Thymus (tissue), 11 donors: ENCODE results near the gene IQCE. TPM values are rescaled to one million over a fixed set of nuclear protein-coding genes. Genes with fewer than 3 reads are reported as not detected.
"Not testable (repeated sequence)": the region's sequence is repeated elsewhere in the genome, so short reads cannot be mapped to it uniquely, and the experiment has no call there.

Experiments used
- DNase-seq, 9 donors: peaks; one replicate each; pipeline ENCODE4 v3.0.0-alpha.2; 2013; ENCODE audit warnings: low spot score in 9 of 9, low read depth in 6 of 9, missing footprints in 1 of 9
- H3K27ac ChIP-seq, 2 donors: one replicate each; pipeline ENCODE4 v1.5.1; 2013; ENCODE audit warnings: control low read depth in 1 of 2, low read depth in 1 of 2, low read length in 1 of 2, mild to moderate bottlenecking in 1 of 2, moderate library complexity in 1 of 2
- H3K27me3 ChIP-seq, 2 donors: one replicate each; pipeline ENCODE4 v1.5.1; 2013; ENCODE audit warnings: low read length in 1 of 2; ENCODE audit not compliant: control insufficient read depth in 2 of 2, insufficient read depth in 1 of 2
- H3K36me3 ChIP-seq, 2 donors: one replicate each; pipeline ENCODE4 v1.5.1; 2013; ENCODE audit warnings: low read length in 1 of 2, mild to moderate bottlenecking in 1 of 2, moderate library complexity in 1 of 2; ENCODE audit not compliant: control insufficient read depth in 2 of 2, insufficient read depth in 2 of 2
- H3K4me1 ChIP-seq, 2 donors: one replicate each; pipeline ENCODE4 v1.5.1; 2013; ENCODE audit warnings: low read length in 2 of 2; ENCODE audit not compliant: control insufficient read depth in 2 of 2, insufficient read depth in 2 of 2
- H3K4me3 ChIP-seq, 2 donors: one replicate each; pipeline ENCODE4 v1.5.1; 2013; ENCODE audit warnings: low read length in 2 of 2, control low read depth in 1 of 2, mild to moderate bottlenecking in 1 of 2
- H3K9me3 ChIP-seq, 2 donors: one replicate each; pipeline ENCODE4 v1.5.1; 2013; ENCODE audit warnings: low read length in 1 of 2, mild to moderate bottlenecking in 1 of 2; ENCODE audit not compliant: control insufficient read depth in 2 of 2, insufficient read depth in 1 of 2
- WGBS: extraction: QIAGEN DNeasy Blood & Tissue Kit; methylation state at CpG from one replicate; pipeline ENCODE4 v1.1.7; 2013; 5-methylcytosine and 5-hydroxymethylcytosine counted together
- polyA plus RNA-seq: library from polyadenylated mRNA; stranded (reverse); fragments of 200-250 nt; gene quantifications from one replicate; pipeline ENCODE4 v1.2.3, GENCODE V29; 2013
- total RNA-seq: library from RNA; stranded (reverse); fragments of 120-200 nt; gene quantifications from one replicate; pipeline ENCODE4 v1.2.4, GENCODE V29; 2013
- donor health status: healthy.

IQCE gene
- total and polyA plus RNA-seq, 2 donors, result 3.8 to 4.2 TPM

DNA sequence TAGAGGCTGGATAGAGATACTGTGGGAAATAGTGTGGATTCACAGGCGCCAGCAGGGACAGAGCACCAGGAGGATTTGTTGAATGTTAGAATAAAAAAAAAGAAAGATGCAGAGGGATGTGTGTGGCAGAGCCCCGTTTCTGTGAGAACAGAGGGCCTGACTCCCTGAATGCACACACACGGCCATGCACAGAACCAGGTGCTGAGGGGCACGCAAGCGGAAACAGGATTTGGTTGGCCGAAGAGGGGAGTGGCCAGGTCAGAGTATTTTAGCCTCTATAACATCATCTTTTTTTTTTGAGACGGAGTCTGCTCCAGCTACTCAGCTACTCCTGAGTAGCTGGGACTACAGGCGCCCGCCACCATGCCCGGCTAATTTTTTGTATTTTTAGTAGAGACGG, 21.9 kb downstream of the IQCE start:
- 98% methylated on average over 11 of the region's 11 CpGs for WGBS
- Histone ChIP-seq H3K36me3 (peaks cover 6 to 9% of the 10 kb centered on the region in 2 donors), H3K27ac (no peak overlapping the region), H3K27me3 (no peaks in the 10 kb centered on the region), H3K9me3 (peaks cover 0 to 3% of the 10 kb centered on the region in 2 donors), H3K4me1 (no peaks in the 10 kb centered on the region), H3K4me3 (no peak overlapping the region)
- DNase-seq, result no peak

- Histone ChIP-seq H3K4me1 (no peaks in the 10 kb centered on the region), H3K4me3 (no peak overlapping the region), H3K27me3 (no peaks in the 10 kb centered on the region), H3K36me3 (peaks cover 6 to 9% of the 10 kb centered on the region in 2 donors), H3K9me3 (no peaks in the 10 kb centered on the region), H3K27ac (no peak overlapping the region)
- no peak for DNase-seq
- 96% methylated on average over 24 of the region's 24 CpGs for WGBS
Measured at GRCh38 chr7:2582006-2582735, 23.4 kb downstream of the IQCE start.

DNA sequence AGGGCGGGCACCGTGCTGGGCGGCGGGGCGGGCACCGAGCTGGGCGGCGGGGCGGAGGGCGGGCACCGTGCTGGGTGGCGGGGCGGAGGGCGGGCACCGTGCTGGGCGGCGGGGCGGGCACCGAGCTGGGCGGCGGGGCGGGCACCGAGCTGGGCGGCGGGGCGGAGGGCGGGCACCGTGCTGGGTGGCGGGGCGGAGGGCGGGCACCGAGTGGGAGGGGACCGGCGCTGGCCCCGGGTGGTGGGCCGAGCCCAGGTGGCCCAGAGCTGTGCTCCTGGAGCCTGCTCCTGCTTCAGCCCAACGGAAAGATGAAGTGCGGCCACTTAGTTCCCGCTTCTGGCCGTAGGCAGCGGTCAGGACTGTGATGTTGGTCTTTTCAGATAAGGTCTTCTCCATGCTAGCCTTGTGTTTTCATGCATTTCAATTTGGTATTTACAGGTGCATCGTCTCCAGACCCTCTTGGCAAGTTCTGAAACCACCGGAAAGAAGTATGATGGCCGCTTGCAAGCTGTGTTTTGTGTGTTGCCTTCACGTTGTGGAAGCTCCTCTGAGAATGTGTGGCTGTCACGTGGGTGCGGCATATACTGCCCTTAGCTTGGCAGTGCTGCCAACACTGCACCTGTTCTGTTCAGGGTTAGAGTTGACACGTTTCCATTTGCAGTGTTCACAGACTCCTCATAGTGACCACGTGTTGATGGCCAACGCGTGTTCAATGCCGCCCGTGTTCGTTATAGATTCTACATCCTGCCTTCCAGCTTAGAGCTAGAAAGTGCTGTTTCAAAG, 25.2 kb downstream of the IQCE start:
- no peaks in the 10 kb centered on the region for H3K4me1 ChIP-seq
- peaks cover 3 to 8% of the 10 kb centered on the region in 2 donors for H3K36me3 ChIP-seq
- H3K4me3 ChIP-seq, result no peak overlapping the region
- no peaks in the 10 kb centered on the region for H3K9me3 ChIP-seq
- no peaks in the 10 kb centered on the region for H3K27me3 ChIP-seq
- no peak for DNase-seq
- H3K27ac ChIP-seq, result no peak overlapping the region
- WGBS, result 96% methylated on average over 45 of the region's 54 CpGs

DNA sequence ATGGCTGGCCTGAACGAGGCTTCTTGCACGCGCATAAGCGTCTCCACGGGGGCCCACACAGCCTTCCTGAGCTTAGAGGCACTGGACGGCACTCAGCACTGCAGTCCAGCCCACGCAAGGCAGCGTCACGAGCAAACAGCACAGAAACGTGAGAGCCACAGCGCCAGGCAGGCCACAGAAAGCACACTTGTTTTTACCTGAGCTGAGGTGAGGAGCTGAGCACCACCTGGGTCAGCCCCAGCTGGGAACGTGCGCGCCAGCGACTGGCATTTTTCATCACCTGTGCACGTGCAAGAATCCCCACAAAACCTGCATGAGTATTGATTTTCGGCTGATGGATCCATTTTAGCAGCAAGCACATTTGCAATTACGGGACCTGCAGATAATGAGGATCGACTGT, 26.7 kb downstream of the IQCE start:
- Histone ChIP-seq H3K9me3 (no peaks in the 10 kb centered on the region), H3K27me3 (no peaks in the 10 kb centered on the region), H3K36me3 (peaks cover 3 to 8% of the 10 kb centered on the region in 2 donors), H3K4me1 (no peaks in the 10 kb centered on the region), H3K4me3 (no peak overlapping the region), H3K27ac (no peak overlapping the region)
- 91% methylated on average over 19 of the region's 19 CpGs for WGBS
- no peak for DNase-seq

- H3K27me3 ChIP-seq, result no peaks in the 10 kb centered on the region
- peaks cover 3 to 8% of the 10 kb centered on the region in 2 donors for H3K36me3 ChIP-seq
- no peak for DNase-seq
- H3K4me3 ChIP-seq, result no peak overlapping the region
- H3K9me3 ChIP-seq, result no peaks in the 10 kb centered on the region
- no peaks in the 10 kb centered on the region for H3K4me1 ChIP-seq
- WGBS, result 94% methylated on average over 24 of the region's 24 CpGs
- no peak overlapping the region for H3K27ac ChIP-seq
Measured at GRCh38 chr7:2586326-2587020, 27.7 kb downstream of the IQCE start.

DNA sequence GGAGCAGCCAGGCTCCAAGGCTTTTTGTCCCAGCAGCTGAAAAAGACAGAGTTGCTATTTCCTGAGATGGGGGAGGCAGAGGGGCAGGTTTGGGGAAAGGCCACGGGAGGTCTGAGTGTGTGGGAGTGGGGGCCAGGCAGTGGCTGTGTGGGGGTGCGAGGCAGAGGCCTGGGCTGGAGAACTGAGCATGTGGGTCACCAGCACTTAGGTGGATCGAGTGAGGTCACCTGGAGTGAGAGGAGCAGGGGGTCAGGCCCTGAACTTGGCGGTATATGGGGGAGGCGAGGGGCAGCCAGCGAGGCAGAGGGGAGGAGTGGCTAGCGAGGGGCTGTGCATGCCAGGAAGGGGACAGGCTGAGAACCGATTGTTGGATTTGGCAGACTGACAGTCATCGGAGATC, 28.4 kb downstream of the IQCE start:
- no peak for DNase-seq
- peaks cover 3 to 8% of the 10 kb centered on the region in 2 donors for H3K36me3 ChIP-seq
- WGBS, result 96% methylated on average over 9 of the region's 9 CpGs

DNA sequence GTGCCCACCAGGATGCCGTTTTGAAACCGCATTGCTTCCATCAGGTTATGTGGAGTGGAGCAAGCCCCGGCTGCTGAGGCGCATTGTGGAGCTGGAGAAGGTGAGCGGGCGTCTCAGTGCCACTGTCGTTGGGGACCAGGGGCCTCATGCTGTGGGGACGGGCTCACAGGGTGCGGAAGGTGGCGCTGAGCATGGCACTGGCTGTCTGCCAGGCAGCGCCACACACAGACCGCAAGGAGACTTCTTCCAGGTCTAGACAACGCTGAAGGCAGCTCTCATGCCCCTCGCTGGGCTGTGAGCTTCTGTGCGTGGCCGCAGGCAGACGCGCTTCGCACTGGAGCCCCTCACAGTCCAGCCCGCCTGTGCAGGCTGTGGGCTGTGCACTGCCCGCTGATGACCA, 29.0 kb downstream of the IQCE start:
- DNase-seq, result no peak
- H3K36me3 ChIP-seq, result peaks cover 3 to 8% of the 10 kb centered on the region in 2 donors

More for the DNA sequence above, 28.4 kb downstream of the IQCE start:
- Histone ChIP-seq H3K9me3 (no peaks in the 10 kb centered on the region), H3K27me3 (no peaks in the 10 kb centered on the region), H3K27ac (no peak overlapping the region), H3K4me1 (no peaks in the 10 kb centered on the region), H3K4me3 (no peak overlapping the region)

DNA sequence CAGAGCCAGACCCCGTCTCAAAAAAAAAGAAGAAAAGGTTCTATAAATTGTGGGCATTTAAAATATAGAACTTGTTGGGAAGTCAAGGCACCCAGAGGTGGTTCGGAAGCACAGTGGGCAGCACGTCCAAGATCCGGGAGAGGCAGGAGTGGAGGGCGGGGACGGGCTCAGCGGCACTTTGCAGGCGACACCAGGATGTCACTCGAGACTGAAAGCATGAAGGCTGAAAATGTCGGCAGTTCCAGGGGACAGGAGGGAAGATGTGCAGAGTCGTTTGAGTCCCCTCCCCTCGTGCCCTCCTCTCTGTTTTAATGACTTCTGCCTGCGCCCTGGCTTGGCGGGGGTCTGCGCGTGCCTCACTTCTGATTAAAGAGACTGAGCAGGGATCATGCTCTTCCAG, 30.6 kb downstream of the IQCE start:
- 96% methylated on average over 16 of the region's 16 CpGs for WGBS
- no peak overlapping the region for H3K4me3 ChIP-seq
- H3K36me3 ChIP-seq, result peaks cover 3 to 8% of the 10 kb centered on the region in 2 donors
- DNase-seq, result no peak
- H3K4me1 ChIP-seq, result no peaks in the 10 kb centered on the region
- no peaks in the 10 kb centered on the region for H3K27me3 ChIP-seq
- H3K9me3 ChIP-seq, result no peaks in the 10 kb centered on the region
- no peak overlapping the region for H3K27ac ChIP-seq

More for the DNA sequence above, 29.0 kb downstream of the IQCE start:
- H3K27me3 ChIP-seq, result no peaks in the 10 kb centered on the region
- no peak overlapping the region for H3K27ac ChIP-seq
- no peaks in the 10 kb centered on the region for H3K4me1 ChIP-seq
- H3K9me3 ChIP-seq, result no peaks in the 10 kb centered on the region
- 98% methylated on average over 21 of the region's 21 CpGs for WGBS
- H3K4me3 ChIP-seq, result no peak overlapping the region

DNA sequence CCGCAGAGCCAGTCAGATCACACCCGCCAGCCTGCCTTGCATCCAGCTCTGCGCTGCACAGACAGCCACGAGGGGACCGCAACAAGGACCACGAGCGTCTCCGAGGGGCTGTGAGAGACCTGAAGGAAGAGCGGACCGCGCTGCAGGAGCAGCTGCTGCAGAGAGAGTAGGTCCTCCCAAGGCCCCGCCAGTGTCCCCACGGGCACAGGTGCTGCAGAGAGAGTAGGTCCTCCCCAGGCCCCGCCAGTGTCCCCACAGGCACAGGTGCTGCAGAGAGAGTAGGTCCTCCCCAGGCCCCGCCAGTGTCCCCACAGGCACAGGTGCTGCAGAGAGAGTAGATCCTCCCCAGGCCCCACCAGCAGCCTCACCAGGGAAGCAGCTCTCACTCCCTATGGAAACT, 31.2 kb downstream of the IQCE start:
- H3K9me3 ChIP-seq, H3K4me3 ChIP-seq, H3K4me1 ChIP-seq, H3K27ac ChIP-seq, H3K27me3 ChIP-seq, DNase-seq: not testable (repeated sequence)
- H3K36me3 ChIP-seq, result peaks cover 0 to 13% of the 10 kb centered on the region in 2 donors
- WGBS, result 94% methylated on average over 15 of the region's 15 CpGs
